HepG2 (cell line): Measurements from ENCODE around the gene LSM10. TPM values are rescaled to one million over a fixed set of nuclear protein-coding genes. Genes with fewer than 3 reads are reported as not detected.

ENCODE experiments used
- ATAC-seq: fragments of 200-7000 bp; cut with Tn5 transposase; 3 replicates; pipeline ENCODE4 v1.9.1; 2020; ENCODE audit warnings: mild to moderate bottlenecking, moderate library complexity
- BruUV-seq: library from RNA; stranded (reverse); fragments of 400-500 nt; replicated peaks from 2 replicates; lab custom pipeline; 2021; lab: Mats Ljungman, UMichigan
- CTCF ChIA-PET: fragments of 300-600 bp; formaldehyde crosslinking; extraction: SDS; loops from one replicate; lab custom pipeline; 2021; ENCODE audit warnings: low total read pairs, inconsistent platforms, low intra/inter-chr PET ratio; lab: Yijun Ruan, JAX
- POLR2A ChIA-PET: fragments of 350-600 bp; sonication (Branson Sonifier 250); formaldehyde crosslinking; loops from one replicate; lab custom pipeline; 2020; ENCODE audit warnings: antibody characterized with exemption, inconsistent platforms; lab: Yijun Ruan, JAX
- DNase-seq: peaks from one replicate; pipeline ENCODE4 v3.0.0-alpha.2; 2015; ENCODE audit warnings: low spot score
- FAIRE-seq: peaks from 3 replicates; lab custom pipeline; 2011; peaks lifted over from hg19 to GRCh38; lab: Jason Lieb, UNC
- H2AFZ ChIP-seq: one replicate; pipeline ENCODE4 v1.6.1; 2011; ENCODE audit warnings: low read length, inconsistent platforms
- H3K27ac ChIP-seq: fragments of 300-600 bp; 3 replicates; pipeline ENCODE4 v1.8.0; 2011; ENCODE audit warnings: mixed run types, mild to moderate bottlenecking, mixed read lengths, low read length, inconsistent platforms; ENCODE audit not compliant: insufficient read depth; ENCODE audit errors: extremely low read length
- H3K27me3 ChIP-seq, 2 experiments: fragments of 200-600 bp in 1 of 2; 2 replicates in 1 of 2; 3 replicates in 1 of 2; pipeline versions ENCODE4 v1.6.0 to v1.8.0; 2011; ENCODE audit warnings: low read length in 2 of 2, mild to moderate bottlenecking in 2 of 2, moderate library complexity in 2 of 2, inconsistent platforms in 1 of 2; ENCODE audit not compliant: insufficient read depth in 2 of 2, control insufficient read depth in 1 of 2
- H3K36me3 ChIP-seq, 2 experiments: fragments of 200-600 bp in 1 of 2; replicated peaks in 1 of 2; 2 replicates in 1 of 2; 3 replicates in 1 of 2; pipeline versions ENCODE4 v1.5.1 to v1.8.0; 2011; ENCODE audit warnings: low read length in 2 of 2, inconsistent platforms in 1 of 2; ENCODE audit not compliant: insufficient read depth in 2 of 2, control insufficient read depth in 1 of 2
- H3K4me1 ChIP-seq: 2 replicates; pipeline ENCODE4 v1.5.1; 2012; ENCODE audit warnings: low read length, inconsistent platforms; ENCODE audit not compliant: insufficient read depth
- H3K4me2 ChIP-seq: 2 replicates; pipeline ENCODE4 v1.6.0; 2011; ENCODE audit warnings: low read depth, low read length, inconsistent platforms
- H3K4me3 ChIP-seq, 3 experiments: fragments of 200-600 bp in 1 of 3; sonication (generic), shearing (Covaris generic) in 1 of 3; replicated peaks in 1 of 3; 2 replicates each; pipeline ENCODE4 v1.5.1; 2011 to 2016; ENCODE audit warnings: low read length in 3 of 3, inconsistent platforms in 2 of 3, low read depth in 2 of 3, mild to moderate bottlenecking in 2 of 3, control low read depth in 1 of 3, mixed read lengths in 1 of 3; ENCODE audit not compliant: insufficient read depth in 1 of 3
- H3K79me2 ChIP-seq: one replicate; pipeline ENCODE4 v1.6.1; 2011; ENCODE audit warnings: low read length, inconsistent platforms; ENCODE audit not compliant: insufficient read depth
- H3K9ac ChIP-seq: 2 replicates; pipeline ENCODE4 v1.6.0; 2011; ENCODE audit warnings: mild to moderate bottlenecking, low read depth, low read length, inconsistent platforms; ENCODE audit not compliant: insufficient read depth
- H3K9me3 ChIP-seq: 2 replicates; pipeline ENCODE4 v1.5.1; 2012; ENCODE audit warnings: mild to moderate bottlenecking, low read length
- H4K20me1 ChIP-seq: 2 replicates; pipeline ENCODE4 v1.6.0; 2011; ENCODE audit warnings: inconsistent platforms, mild to moderate bottlenecking, low read length, moderate library complexity; ENCODE audit not compliant: insufficient read depth
- BRCA1 ChIP-seq: sonication (generic); formaldehyde crosslinking; IDR thresholded peaks from 2 replicates; pipeline ENCODE4 v1.4.0; 2020; ENCODE audit warnings: missing genetic modification reagents
- CEBPB ChIP-seq: IDR thresholded peaks from 2 replicates; pipeline ENCODE4 v1.6.1; 2011; ENCODE audit warnings: low read depth, low read length, improper control_type of control experiment, borderline replicate concordance
- CEBPG ChIP-seq: IDR thresholded peaks from 2 replicates; pipeline ENCODE4 v1.6.1; 2016
- MEIS1 ChIP-seq: sonication (generic); formaldehyde crosslinking; IDR thresholded peaks from 2 replicates; pipeline ENCODE4 v1.9.0; 2021; ENCODE audit warnings: mild to moderate bottlenecking, missing genetic modification reagents, moderate library complexity, borderline replicate concordance
- TEAD3 ChIP-seq: optimal IDR thresholded peaks from 2 replicates; pipeline ENCODE3; 2016; ENCODE audit warnings: borderline replicate concordance
- ZNF17 ChIP-seq: sonication (generic); formaldehyde crosslinking; IDR thresholded peaks from 2 replicates; pipeline ENCODE4 v1.5.0; 2020; ENCODE audit warnings: mild to moderate bottlenecking, missing genetic modification reagents
- ZNF556 ChIP-seq: sonication (generic); formaldehyde crosslinking; IDR thresholded peaks from 2 replicates; pipeline ENCODE4 v1.4.0; 2020; ENCODE audit warnings: mild to moderate bottlenecking, missing genetic modification reagents, borderline replicate concordance
- ZNF564 ChIP-seq: sonication (generic); formaldehyde crosslinking; IDR thresholded peaks from 2 replicates; pipeline ENCODE4 v1.8.1; 2023; ENCODE audit warnings: mild to moderate bottlenecking, missing genetic modification reagents
- WGBS: methylation state at CpG from one replicate; pipeline ENCODE4 v1.1.6; 2017; ENCODE audit warnings: low lambda C conversion rate; 5-methylcytosine and 5-hydroxymethylcytosine counted together
- in situ Hi-C: cut with HindIII; loops from 2 replicates; pipeline ENCODE4 v1.10.0; 2017; ENCODE audit warnings: low pct_unique_long_range_greater_than_20kb; ENCODE audit not compliant: extremely low pct_ligation_motif_present
- intact Hi-C: fragments of 100-400 bp; cut with micrococcal nuclease; formaldehyde crosslinking; loops from one replicate; pipeline ENCODE4 v1.10.0; 2022; ENCODE audit not compliant: unreplicated experiment
- polyA plus RNA-seq, 8 experiments: library from polyadenylated mRNA; depleted of rRNA in 3 of 8; stranded (reverse) in 7 of 8; unstranded in 1 of 8; fragments of >200 nt; fragmentation: Illumina TruSeq in 4 of 8; extraction: Trizol in 4 of 8; gene quantifications; 2 replicates each; pipeline versions ENCODE4 v1.2.1 to v1.2.3, GENCODE V29; 2011 to 2016; ENCODE audit warnings: low read depth in 4 of 8, missing spikeins in 1 of 8, mixed read lengths in 1 of 8; ENCODE audit not compliant: insufficient read depth in 1 of 8
- total RNA-seq, 5 experiments: library from RNA; depleted of rRNA; stranded (reverse); fragments of >200 nt; fragmentation: Illumina TruSeq; extraction: Trizol; gene quantifications; 2 replicates each; pipeline ENCODE4 v1.2.3, GENCODE V29; 2016; ENCODE audit warnings: low read depth in 1 of 5
- TF ChIP-seq, protein P1 (sequence below): sonication (generic); formaldehyde crosslinking; IDR thresholded peaks from 2 replicates; pipeline ENCODE4 v1.4.0; 2020; ENCODE audit warnings: missing genetic modification reagents
- TF ChIP-seq, protein P2 (sequence below): sonication (generic); formaldehyde crosslinking; conservative IDR thresholded peaks from 2 replicates; pipeline ENCODE4 v1.8.0; 2022; ENCODE audit warnings: missing genetic modification reagents
- TF ChIP-seq, protein P3 (sequence below): sonication (generic); formaldehyde crosslinking; IDR thresholded peaks from 2 replicates; pipeline ENCODE4 v1.4.0; 2020; ENCODE audit warnings: missing genetic modification reagents, borderline replicate concordance
- TF ChIP-seq, protein P4 (sequence below): sonication (generic); formaldehyde crosslinking; IDR thresholded peaks from 2 replicates; pipeline ENCODE4; 2020; ENCODE audit warnings: missing genetic modification reagents, mild to moderate bottlenecking, borderline replicate concordance
- TF ChIP-seq, protein P5 (sequence below): sonication (generic); formaldehyde crosslinking; IDR thresholded peaks from 2 replicates; pipeline ENCODE4 v1.4.0; 2020; ENCODE audit warnings: missing genetic modification reagents

Gene LSM10
- total and polyA plus RNA-seq, 2 of the 13 experiments (the other 11 are each of a cell fraction or from before 2014, with no cell fraction given): 14.0 to 52.0 TPM

DNA sequence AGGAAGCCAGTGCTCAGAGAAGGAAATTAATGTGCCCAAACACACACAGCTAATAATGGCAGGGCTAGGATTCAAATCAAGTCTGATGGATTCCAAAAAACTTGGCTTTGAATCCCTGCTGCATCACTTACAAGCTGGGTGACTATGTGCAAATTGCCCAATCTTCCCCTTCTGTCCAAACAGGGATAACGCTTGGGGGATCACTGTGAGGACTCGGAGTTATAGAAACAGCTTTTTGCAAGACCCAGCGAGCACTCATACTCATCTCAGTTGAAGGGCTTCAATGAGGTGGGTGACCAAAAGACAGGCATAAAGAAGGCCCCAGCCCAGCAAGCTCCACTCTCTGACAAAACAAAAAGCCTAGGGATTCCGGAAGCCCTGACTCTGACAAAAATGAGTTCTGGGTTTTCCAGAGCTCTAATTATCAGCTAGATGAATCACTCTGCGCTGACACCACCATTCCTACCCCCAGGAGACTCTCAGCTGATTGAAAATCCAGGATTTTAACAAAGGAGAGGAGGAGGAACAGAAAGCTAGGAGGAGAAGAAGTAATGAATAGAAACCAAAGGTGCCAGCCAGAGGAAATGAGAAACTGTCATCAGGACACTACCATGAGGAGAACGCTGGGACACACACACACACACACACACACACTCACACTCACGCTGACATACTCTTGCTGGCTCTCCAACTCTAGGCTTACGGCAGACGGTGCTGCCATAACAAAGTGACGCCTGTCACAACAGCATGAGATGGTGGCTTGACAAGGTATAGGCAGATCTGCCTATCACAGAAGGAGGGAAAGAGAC, 10.4 kb downstream of the LSM10 start:
- no peak for ATAC-seq
- in situ Hi-C loops (no loop called here), intact Hi-C loops (no loop called here)
- TF ChIP-seq BRCA1 (CRISPR knock-in tag) (no peak), MEIS1 (CRISPR knock-in tag) (no peak), ZNF564 (CRISPR knock-in tag) (0 out of 2 replicates have a peak, but pooled peaks have one; percentile 9), CEBPB (peak; percentile 62; the same call in 1 of the 2 replicates), ZNF17 (CRISPR knock-in tag) (no peak), TEAD3 (no peak), CEBPG (CRISPR knock-in tag) (peak; percentile 55), ZNF556 (CRISPR knock-in tag) (no peak)
- TF ChIP-seq, protein P1, sequence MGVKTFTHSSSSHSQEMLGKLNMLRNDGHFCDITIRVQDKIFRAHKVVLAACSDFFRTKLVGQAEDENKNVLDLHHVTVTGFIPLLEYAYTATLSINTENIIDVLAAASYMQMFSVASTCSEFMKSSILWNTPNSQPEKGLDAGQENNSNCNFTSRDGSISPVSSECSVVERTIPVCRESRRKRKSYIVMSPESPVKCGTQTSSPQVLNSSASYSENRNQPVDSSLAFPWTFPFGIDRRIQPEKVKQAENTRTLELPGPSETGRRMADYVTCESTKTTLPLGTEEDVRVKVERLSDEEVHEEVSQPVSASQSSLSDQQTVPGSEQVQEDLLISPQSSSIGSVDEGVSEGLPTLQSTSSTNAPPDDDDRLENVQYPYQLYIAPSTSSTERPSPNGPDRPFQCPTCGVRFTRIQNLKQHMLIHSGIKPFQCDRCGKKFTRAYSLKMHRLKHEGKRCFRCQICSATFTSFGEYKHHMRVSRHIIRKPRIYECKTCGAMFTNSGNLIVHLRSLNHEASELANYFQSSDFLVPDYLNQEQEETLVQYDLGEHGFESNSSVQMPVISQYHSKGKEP (CRISPR knock-in tag): no peak
- TF ChIP-seq, protein P2, sequence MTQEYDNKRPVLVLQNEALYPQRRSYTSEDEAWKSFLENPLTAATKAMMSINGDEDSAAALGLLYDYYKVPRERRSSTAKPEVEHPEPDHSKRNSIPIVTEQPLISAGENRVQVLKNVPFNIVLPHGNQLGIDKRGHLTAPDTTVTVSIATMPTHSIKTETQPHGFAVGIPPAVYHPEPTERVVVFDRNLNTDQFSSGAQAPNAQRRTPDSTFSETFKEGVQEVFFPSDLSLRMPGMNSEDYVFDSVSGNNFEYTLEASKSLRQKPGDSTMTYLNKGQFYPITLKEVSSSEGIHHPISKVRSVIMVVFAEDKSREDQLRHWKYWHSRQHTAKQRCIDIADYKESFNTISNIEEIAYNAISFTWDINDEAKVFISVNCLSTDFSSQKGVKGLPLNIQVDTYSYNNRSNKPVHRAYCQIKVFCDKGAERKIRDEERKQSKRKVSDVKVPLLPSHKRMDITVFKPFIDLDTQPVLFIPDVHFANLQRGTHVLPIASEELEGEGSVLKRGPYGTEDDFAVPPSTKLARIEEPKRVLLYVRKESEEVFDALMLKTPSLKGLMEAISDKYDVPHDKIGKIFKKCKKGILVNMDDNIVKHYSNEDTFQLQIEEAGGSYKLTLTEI (CRISPR knock-in tag): no peak
- TF ChIP-seq, protein P3, sequence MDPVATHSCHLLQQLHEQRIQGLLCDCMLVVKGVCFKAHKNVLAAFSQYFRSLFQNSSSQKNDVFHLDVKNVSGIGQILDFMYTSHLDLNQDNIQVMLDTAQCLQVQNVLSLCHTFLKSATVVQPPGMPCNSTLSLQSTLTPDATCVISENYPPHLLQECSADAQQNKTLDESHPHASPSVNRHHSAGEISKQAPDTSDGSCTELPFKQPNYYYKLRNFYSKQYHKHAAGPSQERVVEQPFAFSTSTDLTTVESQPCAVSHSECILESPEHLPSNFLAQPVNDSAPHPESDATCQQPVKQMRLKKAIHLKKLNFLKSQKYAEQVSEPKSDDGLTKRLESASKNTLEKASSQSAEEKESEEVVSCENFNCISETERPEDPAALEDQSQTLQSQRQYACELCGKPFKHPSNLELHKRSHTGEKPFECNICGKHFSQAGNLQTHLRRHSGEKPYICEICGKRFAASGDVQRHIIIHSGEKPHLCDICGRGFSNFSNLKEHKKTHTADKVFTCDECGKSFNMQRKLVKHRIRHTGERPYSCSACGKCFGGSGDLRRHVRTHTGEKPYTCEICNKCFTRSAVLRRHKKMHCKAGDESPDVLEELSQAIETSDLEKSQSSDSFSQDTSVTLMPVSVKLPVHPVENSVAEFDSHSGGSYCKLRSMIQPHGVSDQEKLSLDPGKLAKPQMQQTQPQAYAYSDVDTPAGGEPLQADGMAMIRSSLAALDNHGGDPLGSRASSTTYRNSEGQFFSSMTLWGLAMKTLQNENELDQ (CRISPR knock-in tag): no peak
- TF ChIP-seq, protein P4, sequence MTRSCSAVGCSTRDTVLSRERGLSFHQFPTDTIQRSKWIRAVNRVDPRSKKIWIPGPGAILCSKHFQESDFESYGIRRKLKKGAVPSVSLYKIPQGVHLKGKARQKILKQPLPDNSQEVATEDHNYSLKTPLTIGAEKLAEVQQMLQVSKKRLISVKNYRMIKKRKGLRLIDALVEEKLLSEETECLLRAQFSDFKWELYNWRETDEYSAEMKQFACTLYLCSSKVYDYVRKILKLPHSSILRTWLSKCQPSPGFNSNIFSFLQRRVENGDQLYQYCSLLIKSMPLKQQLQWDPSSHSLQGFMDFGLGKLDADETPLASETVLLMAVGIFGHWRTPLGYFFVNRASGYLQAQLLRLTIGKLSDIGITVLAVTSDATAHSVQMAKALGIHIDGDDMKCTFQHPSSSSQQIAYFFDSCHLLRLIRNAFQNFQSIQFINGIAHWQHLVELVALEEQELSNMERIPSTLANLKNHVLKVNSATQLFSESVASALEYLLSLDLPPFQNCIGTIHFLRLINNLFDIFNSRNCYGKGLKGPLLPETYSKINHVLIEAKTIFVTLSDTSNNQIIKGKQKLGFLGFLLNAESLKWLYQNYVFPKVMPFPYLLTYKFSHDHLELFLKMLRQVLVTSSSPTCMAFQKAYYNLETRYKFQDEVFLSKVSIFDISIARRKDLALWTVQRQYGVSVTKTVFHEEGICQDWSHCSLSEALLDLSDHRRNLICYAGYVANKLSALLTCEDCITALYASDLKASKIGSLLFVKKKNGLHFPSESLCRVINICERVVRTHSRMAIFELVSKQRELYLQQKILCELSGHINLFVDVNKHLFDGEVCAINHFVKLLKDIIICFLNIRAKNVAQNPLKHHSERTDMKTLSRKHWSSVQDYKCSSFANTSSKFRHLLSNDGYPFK: no peak
- TF ChIP-seq, protein P5, sequence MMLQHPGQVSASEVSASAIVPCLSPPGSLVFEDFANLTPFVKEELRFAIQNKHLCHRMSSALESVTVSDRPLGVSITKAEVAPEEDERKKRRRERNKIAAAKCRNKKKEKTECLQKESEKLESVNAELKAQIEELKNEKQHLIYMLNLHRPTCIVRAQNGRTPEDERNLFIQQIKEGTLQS (CRISPR knock-in tag): no peak

More for the DNA sequence above, 10.4 kb downstream of the LSM10 start:
- Histone ChIP-seq H2AFZ (no peak overlapping the region), H3K9ac (peak overlapping the region; percentile 97), H3K4me3 (peak overlapping the region; percentile 61 to 76 (median 73)), H3K4me2 (peak overlapping the region; percentile 99), H3K79me2 (peaks cover 30% of the 10 kb centered on the region), H3K27me3 (no peaks in the 10 kb centered on the region; a peak in 1 of 5 replicates), H3K27ac (peak overlapping the region; percentile 99), H3K4me1 (peaks cover 42% of the 10 kb centered on the region), H4K20me1 (peaks cover 4% of the 10 kb centered on the region; the same call in 1 of the 2 replicates), H3K36me3 (peaks cover 1 to 12% of the 10 kb centered on the region in 2 experiments; a peak in 4 of 5 replicates), H3K9me3 (no peaks in the 10 kb centered on the region)
- ChIA-PET CTCF (no interaction called here), POLR2A (interaction anchor here (0.5 to 9.5 kb wide), 18 partner anchors 12 to 238 kb away, joined by 3 to 391 read pairs (median 6); partner anchors contain the start of genes EVA1B, LSM10, MRPS15 and OSCP1)
- DNase-seq (no peak), FAIRE-seq (no peak)
- 78% methylated on average over 10 of the region's 10 CpGs for WGBS
- no TSS peak for BruUV-seq
